Ishikawa (cell line): Measurements from ENCODE around the gene CNTN4.

ENCODE experiments used
- CEBPB ChIP-seq: IDR thresholded peaks from 2 replicates; pipeline ENCODE4 v1.6.1; 2012
- CREB1 ChIP-seq: IDR thresholded peaks from 2 replicates; pipeline ENCODE4 v1.6.1; 2012; ENCODE audit warnings: low read depth
- EGR1 ChIP-seq: IDR thresholded peaks from 2 replicates; pipeline ENCODE4 v1.6.1; 2012
- EP300 ChIP-seq: IDR thresholded peaks from 2 replicates; pipeline ENCODE4 v1.6.1; 2012; ENCODE audit warnings: borderline replicate concordance
- FOXM1 ChIP-seq: IDR thresholded peaks from 2 replicates; pipeline ENCODE4 v1.6.1; 2012; ENCODE audit warnings: low read depth, borderline replicate concordance
- MAX ChIP-seq: IDR thresholded peaks from 2 replicates; pipeline ENCODE4 v1.6.1; 2012
- NFIC ChIP-seq: IDR thresholded peaks from 2 replicates; pipeline ENCODE4 v1.6.1; 2012
- RAD21 ChIP-seq: IDR thresholded peaks from 2 replicates; pipeline ENCODE4 v1.6.1; 2012; ENCODE audit warnings: low read depth
- REST ChIP-seq: IDR thresholded peaks from 2 replicates; pipeline ENCODE4 v1.6.1; 2012; ENCODE audit warnings: low read depth, mild to moderate bottlenecking
- TAF1 ChIP-seq: IDR thresholded peaks from 2 replicates; pipeline ENCODE4 v1.6.1; 2012; ENCODE audit warnings: low read depth, mild to moderate bottlenecking
- TCF12 ChIP-seq: IDR thresholded peaks from 2 replicates; pipeline ENCODE4 v1.6.1; 2012; ENCODE audit warnings: low read depth
- TEAD4 ChIP-seq: IDR thresholded peaks from 2 replicates; pipeline ENCODE4 v1.6.1; 2012
- YY1 ChIP-seq: IDR thresholded peaks from 2 replicates; pipeline ENCODE4 v1.6.1; 2012; ENCODE audit warnings: low read depth
- ZBTB7A ChIP-seq: IDR thresholded peaks from 2 replicates; pipeline ENCODE4 v1.6.1; 2012; ENCODE audit warnings: low read depth
- TF ChIP-seq, protein P1 (sequence below): IDR thresholded peaks from 2 replicates; pipeline ENCODE4 v1.6.1; 2012

Gene CNTN4

DNA sequence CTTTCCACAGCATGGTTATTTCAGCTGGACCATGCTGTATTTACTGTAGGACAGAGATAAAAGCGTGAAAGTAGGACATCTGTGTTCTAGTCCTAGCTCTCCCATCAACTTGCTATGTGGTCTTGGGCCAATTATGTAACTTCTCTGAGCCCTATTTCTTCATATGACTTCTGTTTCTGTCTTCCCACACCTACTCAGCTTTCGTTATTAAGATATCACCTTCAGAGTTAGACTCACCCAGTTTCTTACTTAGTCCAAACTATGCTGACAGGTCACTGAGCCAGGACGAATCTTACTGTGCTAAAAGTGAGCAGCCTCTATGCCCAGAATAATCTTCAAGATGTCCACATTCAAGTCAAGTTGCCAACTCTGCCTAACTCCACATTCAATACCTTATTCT lies 727.8 kb downstream of the CNTN4 start:
- TF ChIP-seq TAF1: no peak
- TF ChIP-seq FOXM1: no peak
- TF ChIP-seq TCF12: no peak
- TF ChIP-seq, protein P1, sequence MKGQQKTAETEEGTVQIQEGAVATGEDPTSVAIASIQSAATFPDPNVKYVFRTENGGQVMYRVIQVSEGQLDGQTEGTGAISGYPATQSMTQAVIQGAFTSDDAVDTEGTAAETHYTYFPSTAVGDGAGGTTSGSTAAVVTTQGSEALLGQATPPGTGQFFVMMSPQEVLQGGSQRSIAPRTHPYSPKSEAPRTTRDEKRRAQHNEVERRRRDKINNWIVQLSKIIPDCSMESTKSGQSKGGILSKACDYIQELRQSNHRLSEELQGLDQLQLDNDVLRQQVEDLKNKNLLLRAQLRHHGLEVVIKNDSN: no peak
- TF ChIP-seq TEAD4: no peak
- TF ChIP-seq REST: no peak
- no peak for TF ChIP-seq NFIC
- TF ChIP-seq EP300: no peak
- TF ChIP-seq YY1: no peak
- no peak for TF ChIP-seq MAX
- no peak for TF ChIP-seq RAD21
- TF ChIP-seq ZBTB7A: no peak
- TF ChIP-seq CEBPB: no peak
- no peak for TF ChIP-seq CREB1
- TF ChIP-seq EGR1: no peak

- TF ChIP-seq REST (no peak), TEAD4 (no peak), EP300 (no peak), FOXM1 (no peak), CEBPB (no peak), TCF12 (no peak), TAF1 (no peak), YY1 (no peak), MAX (no peak), EGR1 (no peak), ZBTB7A (no peak), NFIC (no peak), CREB1 (no peak), RAD21 (no peak)
- TF ChIP-seq, protein P1: no peak
Measured at GRCh38 chr3:2837239-2837638, 738.6 kb downstream of the CNTN4 start.

DNA sequence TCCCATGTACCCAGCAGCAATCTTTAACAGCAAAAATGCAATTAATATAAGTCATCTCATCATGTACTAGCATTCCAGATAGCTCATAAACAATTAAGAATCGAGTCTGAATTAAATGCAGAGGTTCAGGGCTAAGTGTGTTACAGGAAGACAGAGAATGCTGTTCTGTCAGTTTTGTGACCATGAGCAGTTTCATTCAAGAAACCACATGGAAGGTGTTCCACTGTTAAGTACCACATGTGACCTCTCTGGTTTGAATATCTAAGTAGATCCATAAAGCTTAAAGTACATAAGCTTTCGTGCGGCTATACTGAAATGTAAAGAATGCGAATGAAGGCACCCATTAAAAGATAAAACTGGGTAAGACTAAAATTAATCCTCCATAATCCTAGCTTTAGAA lies 739.2 kb downstream of the CNTN4 start:
- TF ChIP-seq FOXM1 (no peak), NFIC (no peak), TAF1 (no peak), RAD21 (no peak), TCF12 (no peak), REST (no peak), MAX (no peak), TEAD4 (no peak), ZBTB7A (no peak), EGR1 (no peak), CEBPB (no peak)
- TF ChIP-seq, protein P1: no peak

- TF ChIP-seq TAF1 (no peak), FOXM1 (no peak), CREB1 (no peak), ZBTB7A (no peak), RAD21 (no peak), NFIC (no peak), MAX (no peak), EGR1 (no peak), TEAD4 (no peak), REST (no peak), CEBPB (no peak), EP300 (no peak), YY1 (no peak), TCF12 (no peak)
- TF ChIP-seq, protein P1: no peak
Measured at GRCh38 chr3:2838546-2839157, 740.0 kb downstream of the CNTN4 start.
